H9 (cell line): ENCODE results near the gene TMEM114. TPM values are rescaled to one million over a fixed set of nuclear protein-coding genes. Genes with fewer than 3 reads are reported as not detected.

Experiments used
- DNase-seq: peaks from one replicate; pipeline ENCODE4 v3.0.0-alpha.2; 2017
- H2AFZ ChIP-seq: one replicate; pipeline ENCODE4 v1.6.1; 2013; ENCODE audit warnings: mild to moderate bottlenecking, low read length, control low read depth, moderate library complexity
- H2AK5ac ChIP-seq: 2 replicates; pipeline ENCODE4 v1.6.1; 2013; ENCODE audit warnings: low read length, control low read depth, mixed read lengths; ENCODE audit not compliant: insufficient read length
- H2BK120ac ChIP-seq: one replicate; pipeline ENCODE4 v1.6.1; 2013; ENCODE audit warnings: low read depth, mild to moderate bottlenecking, low read length, control low read depth, inconsistent platforms; ENCODE audit not compliant: poor library complexity, severe bottlenecking
- H2BK12ac ChIP-seq: 2 replicates; pipeline ENCODE4 v1.6.1; 2013; ENCODE audit warnings: low read length, control low read depth, mixed read lengths, low read depth; ENCODE audit not compliant: insufficient read length
- H2BK15ac ChIP-seq: 2 replicates; pipeline ENCODE4 v1.6.1; 2013; ENCODE audit warnings: low read depth, low read length, control low read depth
- H2BK20ac ChIP-seq: one replicate; pipeline ENCODE4 v1.6.1; 2013; ENCODE audit warnings: low read depth, mild to moderate bottlenecking, low read length, control low read depth, inconsistent platforms; ENCODE audit not compliant: poor library complexity, severe bottlenecking
- H2BK5ac ChIP-seq: 2 replicates; pipeline ENCODE4 v1.6.1; 2013; ENCODE audit warnings: low read length, control low read depth, mixed read lengths; ENCODE audit not compliant: insufficient read length
- H3K14ac ChIP-seq: 2 replicates; pipeline ENCODE4 v1.6.1; 2013; ENCODE audit warnings: low read length, control low read depth; ENCODE audit not compliant: insufficient read depth
- H3K18ac ChIP-seq: 2 replicates; pipeline ENCODE4 v1.6.1; 2013; ENCODE audit warnings: low read depth, mild to moderate bottlenecking, mixed read lengths, low read length, control low read depth; ENCODE audit not compliant: insufficient read length
- H3K23ac ChIP-seq: 2 replicates; pipeline ENCODE4 v1.6.1; 2013; ENCODE audit warnings: low read length, control low read depth, mixed read lengths, low read depth; ENCODE audit not compliant: insufficient read length
- H3K23me2 ChIP-seq: 2 replicates; pipeline ENCODE4 v1.6.1; 2013; ENCODE audit warnings: low read depth, mild to moderate bottlenecking, mixed read lengths, low read length, control low read depth; ENCODE audit not compliant: insufficient read length, poor library complexity, severe bottlenecking
- H3K27ac ChIP-seq: 2 replicates; pipeline ENCODE4 v1.5.1; 2013; ENCODE audit warnings: low read length, control low read depth, mixed read lengths, low read depth; ENCODE audit not compliant: insufficient read length
- H3K27me3 ChIP-seq: 2 replicates; pipeline ENCODE4 v1.6.1; 2013; ENCODE audit warnings: low read length, control low read depth, inconsistent platforms; ENCODE audit not compliant: insufficient read depth
- H3K4ac ChIP-seq: 2 replicates; pipeline ENCODE4 v1.6.1; 2013; ENCODE audit warnings: low read depth, mild to moderate bottlenecking, control low read depth, inconsistent platforms, low read length, moderate library complexity
- H3K4me1 ChIP-seq: 2 replicates; pipeline ENCODE4 v1.6.1; 2013; ENCODE audit warnings: low read length, control low read depth, inconsistent platforms; ENCODE audit not compliant: insufficient read depth
- H3K4me2 ChIP-seq: 2 replicates; pipeline ENCODE4 v1.6.1; 2013; ENCODE audit warnings: low read length, control low read depth, mixed read lengths; ENCODE audit not compliant: insufficient read length, insufficient read depth
- H3K56ac ChIP-seq: 2 replicates; pipeline ENCODE4 v1.6.1; 2013; ENCODE audit warnings: low read depth, mild to moderate bottlenecking, mixed read lengths, low read length, control low read depth; ENCODE audit not compliant: insufficient read length
- H3K79me1 ChIP-seq: 2 replicates; pipeline ENCODE4 v1.6.1; 2013; ENCODE audit warnings: low read depth, mild to moderate bottlenecking, moderate library complexity, low read length, control low read depth, inconsistent platforms; ENCODE audit not compliant: insufficient read depth, poor library complexity, severe bottlenecking
- H3K79me2 ChIP-seq: 2 replicates; pipeline ENCODE4 v1.6.1; 2013; ENCODE audit warnings: low read length, control low read depth, inconsistent platforms; ENCODE audit not compliant: insufficient read depth
- H3K9ac ChIP-seq: 2 replicates; pipeline ENCODE4 v1.6.1; 2013; ENCODE audit warnings: low read length, control low read depth, mixed read lengths; ENCODE audit not compliant: insufficient read length; ENCODE audit errors: extremely low read depth
- H3K9me3 ChIP-seq: one replicate; pipeline ENCODE4 v1.6.1; 2013; ENCODE audit warnings: low read depth, low read length, inconsistent platforms; ENCODE audit not compliant: control insufficient read depth
- H3T11ph ChIP-seq: one replicate; pipeline ENCODE4 v1.6.1; 2013; ENCODE audit warnings: mild to moderate bottlenecking, low read length, control low read depth, inconsistent platforms
- H4K20me1 ChIP-seq: one replicate; pipeline ENCODE4 v1.6.1; 2013; ENCODE audit not compliant: control insufficient read depth, insufficient read length, insufficient read depth
- H4K5ac ChIP-seq: 2 replicates; pipeline ENCODE4 v1.6.1; 2013; ENCODE audit warnings: low read depth, mild to moderate bottlenecking, mixed read lengths, low read length, control low read depth; ENCODE audit not compliant: insufficient read length
- H4K8ac ChIP-seq: replicated peaks from 2 replicates; pipeline ENCODE4 v1.6.1; 2013; ENCODE audit warnings: low read length, control low read depth, mixed read lengths, low read depth; ENCODE audit not compliant: insufficient read length
- H4K91ac ChIP-seq: 2 replicates; pipeline ENCODE4 v1.6.1; 2013; ENCODE audit warnings: low read depth, mild to moderate bottlenecking, moderate library complexity, mixed read lengths, low read length, control low read depth; ENCODE audit not compliant: insufficient read length
- H3K27ac Mint-ChIP-seq, 3 experiments: 2 replicates in 2 of 3; 3 replicates in 1 of 3; pipeline ENCODE4 v1.8.0; 2020 to 2021; ENCODE audit warnings: mixed read lengths in 3 of 3, mild to moderate bottlenecking in 1 of 3, moderate library complexity in 1 of 3
- H3K27me3 Mint-ChIP-seq: 2 replicates; pipeline ENCODE4 v1.8.0; 2021; ENCODE audit warnings: low read depth, mild to moderate bottlenecking, moderate library complexity, mixed read lengths
- H3K36me3 Mint-ChIP-seq, 3 experiments: 2 replicates in 2 of 3; 3 replicates in 1 of 3; pipeline ENCODE4 v1.8.0; 2020 to 2021; ENCODE audit warnings: low read depth in 3 of 3, mixed read lengths in 3 of 3; ENCODE audit not compliant: insufficient read depth in 1 of 3
- H3K4me1 Mint-ChIP-seq, 2 experiments: 2 replicates each; pipeline ENCODE4 v1.8.0; 2020; ENCODE audit warnings: mixed read lengths in 2 of 2
- H3K4me3 Mint-ChIP-seq, 2 experiments: 2 replicates in 1 of 2; 3 replicates in 1 of 2; pipeline ENCODE4 v1.8.0; 2020 to 2021; ENCODE audit warnings: mild to moderate bottlenecking in 2 of 2, mixed read lengths in 2 of 2, moderate library complexity in 1 of 2
- H3K9me3 Mint-ChIP-seq, 2 experiments: 2 replicates in 1 of 2; 3 replicates in 1 of 2; pipeline ENCODE4 v1.8.0; 2020; ENCODE audit warnings: mild to moderate bottlenecking in 2 of 2, mixed read lengths in 2 of 2, moderate library complexity in 1 of 2
- WGBS: extraction: QIAGEN DNeasy Blood & Tissue Kit; methylation state at CpG from one replicate; pipeline ENCODE4 v1.1.7; 2013; ENCODE audit warnings: missing lambda C conversion rate, low lambda C conversion rate, mixed read lengths; ENCODE audit not compliant: insufficient read length; ENCODE audit errors: extremely low coverage; 5-methylcytosine and 5-hydroxymethylcytosine counted together
- total RNA-seq: library from RNA; stranded (reverse); gene quantifications from 2 replicates; pipeline ENCODE4 v1.2.1, GENCODE V29; 2021
- TF ChIP-seq, protein P1 (sequence below): fragments of 200-600 bp; sonication (generic); conservative IDR thresholded peaks from 3 replicates; pipeline ENCODE4 v1.8.0; 2021; ENCODE audit warnings: antibody characterized with exemption, mild to moderate bottlenecking

TMEM114 gene
- total RNA-seq, 1 experiment from 2014 or later: 0.33 TPM

DNA sequence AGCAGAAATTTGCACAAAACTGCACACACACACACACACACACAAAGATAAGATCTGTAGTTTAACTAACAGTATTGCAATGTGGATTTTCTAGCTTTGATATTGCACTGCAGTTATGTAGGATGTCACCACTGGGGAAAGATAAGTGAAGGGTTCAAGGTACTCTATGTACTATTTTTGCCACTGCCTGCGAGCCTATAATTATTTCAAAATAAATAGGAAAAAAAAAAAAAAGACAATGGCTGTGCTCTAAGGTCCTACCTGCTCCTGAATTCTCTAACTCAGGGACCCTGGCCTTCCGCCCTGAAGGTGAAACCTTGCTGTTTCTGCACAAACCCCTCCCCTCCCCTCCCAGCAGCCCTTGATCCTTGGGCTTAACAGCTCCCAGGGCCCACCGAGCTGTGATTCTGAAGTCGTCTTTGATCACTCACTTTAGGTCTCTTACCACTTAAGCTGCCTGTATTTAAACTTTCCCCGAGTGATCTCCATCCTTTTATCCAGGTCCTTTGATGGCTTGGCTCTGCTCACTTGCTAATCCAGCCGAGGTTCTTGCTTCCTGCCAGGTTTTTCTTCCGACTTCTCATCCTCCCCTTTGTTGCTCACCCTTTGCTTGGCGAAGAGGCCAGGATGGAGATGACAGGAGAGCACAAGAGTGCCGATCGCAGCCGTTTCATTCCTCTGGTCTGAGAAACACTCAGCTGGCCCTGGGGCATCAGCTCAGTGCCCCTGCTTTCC lies 37.7 kb downstream of the TMEM114 start:
- Histone ChIP-seq H2BK15ac (no peak overlapping the region), H3K56ac (no peak overlapping the region), H3K27ac (no peak overlapping the region), H3K18ac (no peak overlapping the region), H4K5ac (no peak overlapping the region), H3K23ac (no peak overlapping the region), H3K9me3 (no peaks in the 10 kb centered on the region), H3K79me1 (no peaks in the 10 kb centered on the region), H3T11ph (no peak overlapping the region), H2BK120ac (no peak overlapping the region), H4K8ac (no peak overlapping the region), H2AFZ (no peak overlapping the region), H4K91ac (no peak overlapping the region), H2BK20ac (no peak overlapping the region), H3K23me2 (no peaks in the 10 kb centered on the region), H3K79me2 (no peaks in the 10 kb centered on the region), H2BK12ac (no peak overlapping the region), H4K20me1 (no peaks in the 10 kb centered on the region), H2AK5ac (no peak overlapping the region), H3K27me3 (no peaks in the 10 kb centered on the region), H3K4me1 (no peaks in the 10 kb centered on the region), H3K4ac (no peak overlapping the region), H2BK5ac (no peak overlapping the region), H3K9ac (no peak overlapping the region), H3K14ac (no peak overlapping the region), H3K4me2 (no peak overlapping the region)
- Mint-ChIP-seq H3K27me3 (peaks cover 78% of the 10 kb centered on the region), H3K4me1 (peaks cover 18 to 32% of the 10 kb centered on the region in 2 experiments), H3K9me3 (peaks cover 0 to 6% of the 10 kb centered on the region in 2 experiments; a peak in 1 of 5 replicates), H3K4me3 (no peak overlapping the region; a peak in 1 of 5 replicates), H3K27ac (peak overlapping the region in 1 of 3 experiments; percentile 16; a peak in 1 of 7 replicates), H3K36me3 (no peaks in the 10 kb centered on the region)
- TF ChIP-seq, protein P1, sequence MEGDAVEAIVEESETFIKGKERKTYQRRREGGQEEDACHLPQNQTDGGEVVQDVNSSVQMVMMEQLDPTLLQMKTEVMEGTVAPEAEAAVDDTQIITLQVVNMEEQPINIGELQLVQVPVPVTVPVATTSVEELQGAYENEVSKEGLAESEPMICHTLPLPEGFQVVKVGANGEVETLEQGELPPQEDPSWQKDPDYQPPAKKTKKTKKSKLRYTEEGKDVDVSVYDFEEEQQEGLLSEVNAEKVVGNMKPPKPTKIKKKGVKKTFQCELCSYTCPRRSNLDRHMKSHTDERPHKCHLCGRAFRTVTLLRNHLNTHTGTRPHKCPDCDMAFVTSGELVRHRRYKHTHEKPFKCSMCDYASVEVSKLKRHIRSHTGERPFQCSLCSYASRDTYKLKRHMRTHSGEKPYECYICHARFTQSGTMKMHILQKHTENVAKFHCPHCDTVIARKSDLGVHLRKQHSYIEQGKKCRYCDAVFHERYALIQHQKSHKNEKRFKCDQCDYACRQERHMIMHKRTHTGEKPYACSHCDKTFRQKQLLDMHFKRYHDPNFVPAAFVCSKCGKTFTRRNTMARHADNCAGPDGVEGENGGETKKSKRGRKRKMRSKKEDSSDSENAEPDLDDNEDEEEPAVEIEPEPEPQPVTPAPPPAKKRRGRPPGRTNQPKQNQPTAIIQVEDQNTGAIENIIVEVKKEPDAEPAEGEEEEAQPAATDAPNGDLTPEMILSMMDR: no peak
- peak; percentile 44 for DNase-seq
- no CpG with 5 or more reads among the region's 11 CpGs for WGBS
